HT1080 (cell line): Measurements from ENCODE around the gene EVA1C. TPM values are rescaled to one million over a fixed set of nuclear protein-coding genes. Genes with fewer than 3 reads are reported as not detected.
"Not testable (repeated sequence)": the region's sequence is repeated elsewhere in the genome, so short reads cannot be mapped to it uniquely, and the experiment has no call there.

Experiments
- DNase-seq: peaks from one replicate; pipeline ENCODE4 v3.0.0-alpha.2; 2015; ENCODE audit warnings: low read depth
- polyA plus RNA-seq, 2 experiments: library from polyadenylated mRNA; depleted of rRNA; stranded (reverse); fragments of >200 nt; gene quantifications; 2 replicates each; pipeline ENCODE4 v1.2.3, GENCODE V29; 2015
- total RNA-seq: library from RNA; depleted of rRNA; stranded (reverse); fragments of >200 nt; shearing (Covaris generic); gene quantifications from 2 replicates; pipeline ENCODE4 v1.2.3, GENCODE V29; 2014; rRNA removed

Gene EVA1C, protein sequence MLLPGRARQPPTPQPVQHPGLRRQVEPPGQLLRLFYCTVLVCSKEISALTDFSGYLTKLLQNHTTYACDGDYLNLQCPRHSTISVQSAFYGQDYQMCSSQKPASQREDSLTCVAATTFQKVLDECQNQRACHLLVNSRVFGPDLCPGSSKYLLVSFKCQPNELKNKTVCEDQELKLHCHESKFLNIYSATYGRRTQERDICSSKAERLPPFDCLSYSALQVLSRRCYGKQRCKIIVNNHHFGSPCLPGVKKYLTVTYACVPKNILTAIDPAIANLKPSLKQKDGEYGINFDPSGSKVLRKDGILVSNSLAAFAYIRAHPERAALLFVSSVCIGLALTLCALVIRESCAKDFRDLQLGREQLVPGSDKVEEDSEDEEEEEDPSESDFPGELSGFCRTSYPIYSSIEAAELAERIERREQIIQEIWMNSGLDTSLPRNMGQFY
- total RNA-seq: not detected in 2 replicates
- polyA plus RNA-seq (2015; cell fraction: cytosol; rRNA removed): 0.34 and 0.87 TPM in 2 replicates
- 1.2 and 2.5 TPM in 2 replicates for polyA plus RNA-seq (2015; cell fraction: nucleus; rRNA removed)

DNA sequence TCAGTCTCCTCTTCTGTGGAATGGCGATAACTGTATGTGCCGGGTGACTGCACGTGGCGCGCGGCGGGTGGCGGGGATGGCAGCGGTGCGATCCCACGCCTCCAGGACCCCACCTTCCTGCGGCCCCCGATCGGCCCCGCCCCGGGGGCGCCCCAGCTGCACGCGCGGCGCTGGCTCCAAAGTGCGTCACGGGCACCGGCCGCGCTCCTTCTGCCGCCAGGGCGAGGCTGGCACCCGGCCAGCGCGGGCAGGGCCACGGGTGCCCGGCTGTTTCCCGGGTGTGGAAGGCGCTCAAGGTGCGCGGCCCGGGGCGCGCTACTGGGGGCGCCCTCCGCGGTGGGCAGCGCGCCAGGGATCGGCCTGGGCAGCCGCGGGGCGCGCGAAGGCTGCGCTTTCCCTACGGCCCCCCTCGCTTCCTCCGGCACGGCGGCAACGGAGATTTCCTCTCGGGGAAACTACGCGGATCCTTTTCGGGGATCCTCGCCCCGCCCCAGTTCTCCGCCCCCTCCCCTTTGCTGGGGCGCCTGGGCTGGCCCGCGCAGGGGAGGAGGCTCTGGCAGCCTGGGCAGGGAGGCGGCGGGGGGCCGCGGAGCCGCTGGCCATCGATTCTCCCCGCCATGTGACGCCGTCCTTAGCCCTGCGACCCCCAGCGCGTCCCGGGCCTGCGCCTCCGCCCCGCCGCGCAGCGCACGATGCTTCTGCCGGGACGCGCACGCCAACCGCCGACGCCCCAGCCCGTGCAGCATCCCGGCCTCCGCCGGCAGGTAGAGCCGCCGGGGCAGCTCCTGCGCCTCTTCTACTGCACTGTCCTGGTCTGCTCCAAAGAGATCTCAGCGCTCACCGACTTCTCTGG is at the start of gene EVA1C:
EVA1C (plus strand) TSS at position 545 of the 853 bp plus-strand sequence; CDS start at position 693, 148 bp downstream.
- DNase-seq: no peak

GRCh38 chr21:32364387-32364786 is 48.1 kb upstream of the EVA1C start:
- DNase-seq: no peak

- no peak for DNase-seq
Measured at GRCh38 chr21:32364796-32365195, 47.7 kb upstream of the EVA1C start.

- DNase-seq: no peak
Measured at GRCh38 chr21:32366191-32366590, 46.3 kb upstream of the EVA1C start.

DNA sequence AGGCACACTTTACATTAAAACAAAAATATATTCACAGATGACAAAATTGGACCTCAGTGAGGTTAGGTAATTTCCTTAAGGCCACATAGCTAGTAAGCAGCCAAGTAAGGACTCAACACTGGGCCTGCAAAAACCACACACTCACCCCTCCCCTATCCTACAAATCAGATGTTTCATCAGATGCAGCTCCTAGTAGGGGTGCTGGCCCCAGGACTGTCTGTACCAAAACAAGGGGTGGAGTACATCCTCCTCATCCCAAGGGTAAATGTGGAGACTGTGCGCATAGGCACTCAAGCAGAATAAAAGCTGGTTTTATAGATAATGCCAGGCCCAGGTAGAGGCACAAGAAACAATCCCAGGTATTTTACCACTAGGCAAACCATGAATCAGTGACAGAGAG is 45.3 kb upstream of the EVA1C start:
- DNase-seq: no peak

- no peak for DNase-seq
Measured at GRCh38 chr21:32368386-32368785, 44.1 kb upstream of the EVA1C start.

- DNase-seq: not testable (repeated sequence)
Measured at GRCh38 chr21:32368961-32369360, 43.5 kb upstream of the EVA1C start.

DNA sequence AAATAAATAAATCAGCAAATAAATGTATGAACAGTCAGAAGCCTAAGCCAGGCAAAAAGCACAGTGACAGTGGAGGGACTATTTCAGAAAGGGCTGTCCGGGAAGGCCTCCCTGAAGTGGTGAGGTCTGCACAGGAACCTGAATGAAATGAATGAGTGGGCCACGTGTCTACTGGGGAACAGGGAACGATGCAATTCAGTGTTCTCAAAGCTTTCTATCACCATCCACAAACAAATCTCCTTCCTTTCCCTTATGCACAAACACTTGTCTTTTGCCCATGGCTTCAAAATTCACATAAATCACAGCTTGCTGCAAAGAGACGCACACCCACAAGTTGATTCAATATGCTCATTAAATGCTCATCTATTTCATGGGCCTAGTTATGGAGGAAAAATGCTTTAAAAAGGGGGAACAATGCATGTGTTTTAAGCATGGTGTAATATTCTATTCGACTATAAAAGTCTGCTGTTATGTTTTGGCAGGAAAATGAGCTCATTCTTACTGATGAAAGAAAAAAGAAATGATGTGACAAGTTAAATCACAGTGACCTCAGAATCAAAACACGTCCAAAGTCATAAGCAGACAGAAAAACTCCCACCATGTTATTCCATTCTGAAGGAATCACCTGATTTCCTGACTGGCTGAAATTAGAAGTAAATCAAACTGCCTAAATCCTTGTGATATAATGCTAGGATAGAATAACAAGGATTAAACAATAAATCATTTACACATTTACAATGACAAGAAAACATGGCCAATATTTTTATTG is 41.3 kb upstream of the EVA1C start:
- DNase-seq: no peak

GRCh38 chr21:32371913-32372314 is 40.6 kb upstream of the EVA1C start:
- peak; percentile 15 for DNase-seq

DNA sequence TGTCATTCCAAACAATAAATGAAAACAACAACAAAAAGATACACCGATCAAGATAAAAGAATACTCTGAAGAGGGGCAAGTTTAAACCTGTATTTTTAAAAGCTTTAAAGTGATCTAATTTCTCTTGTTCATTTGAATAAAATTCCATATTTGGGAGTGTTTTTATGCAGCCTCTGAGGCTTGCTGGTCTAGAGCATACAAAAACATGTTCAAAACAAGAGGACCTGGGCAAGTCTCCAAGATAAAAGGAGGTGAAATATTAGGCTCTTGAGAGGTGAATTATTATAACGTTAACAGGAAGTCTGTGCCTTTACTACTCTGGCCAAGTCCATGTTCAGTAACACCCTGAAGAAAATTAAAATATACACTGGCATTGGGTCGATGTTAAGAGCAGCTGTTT is 39.8 kb upstream of the EVA1C start:
- DNase-seq: no peak

- DNase-seq: no peak
Measured at GRCh38 chr21:32377506-32377905, 35.0 kb upstream of the EVA1C start.

GRCh38 chr21:32377991-32378390 is 34.5 kb upstream of the EVA1C start:
- DNase-seq: no peak

DNA sequence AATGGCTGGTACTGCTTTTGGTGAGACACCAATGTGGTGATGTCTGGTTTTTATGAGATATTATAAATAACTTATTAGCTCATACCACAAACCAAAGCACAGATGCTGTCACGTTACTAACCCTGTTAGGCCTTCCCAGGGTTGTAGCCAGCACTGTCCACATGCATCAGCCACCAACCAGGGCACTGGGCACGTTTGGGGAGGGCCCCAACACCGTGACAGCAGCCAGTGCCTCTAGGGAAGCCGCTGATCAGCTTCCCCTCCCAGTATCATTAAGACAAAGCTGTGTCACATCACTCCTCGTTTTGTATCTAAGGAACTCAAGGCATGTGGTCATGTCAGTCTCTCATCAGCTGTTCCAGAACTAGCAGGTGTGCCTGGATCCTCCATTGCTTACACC is 33.5 kb upstream of the EVA1C start:
- no peak for DNase-seq

DNA sequence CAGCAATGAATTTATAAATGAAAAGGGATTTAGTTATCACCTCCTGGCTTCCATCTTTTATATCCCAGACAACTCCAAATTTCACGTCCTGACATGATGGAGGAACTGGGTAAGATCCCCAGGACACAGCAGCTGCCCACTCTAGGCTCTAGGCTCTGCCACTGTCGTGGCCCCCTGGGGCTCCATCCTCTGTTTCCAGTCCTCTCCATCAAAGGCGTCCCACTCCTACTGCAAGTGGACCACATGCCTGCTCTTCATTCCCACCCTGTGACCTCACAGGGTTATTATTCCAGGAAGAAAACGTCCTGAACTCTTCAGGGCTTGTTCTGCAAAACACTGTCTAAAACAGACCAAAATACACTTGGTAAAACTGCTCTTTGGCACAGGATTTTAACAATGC is 31.6 kb upstream of the EVA1C start:
- DNase-seq: no peak

GRCh38 chr21:32381571-32381970 is 30.9 kb upstream of the EVA1C start:
- no peak for DNase-seq

DNA sequence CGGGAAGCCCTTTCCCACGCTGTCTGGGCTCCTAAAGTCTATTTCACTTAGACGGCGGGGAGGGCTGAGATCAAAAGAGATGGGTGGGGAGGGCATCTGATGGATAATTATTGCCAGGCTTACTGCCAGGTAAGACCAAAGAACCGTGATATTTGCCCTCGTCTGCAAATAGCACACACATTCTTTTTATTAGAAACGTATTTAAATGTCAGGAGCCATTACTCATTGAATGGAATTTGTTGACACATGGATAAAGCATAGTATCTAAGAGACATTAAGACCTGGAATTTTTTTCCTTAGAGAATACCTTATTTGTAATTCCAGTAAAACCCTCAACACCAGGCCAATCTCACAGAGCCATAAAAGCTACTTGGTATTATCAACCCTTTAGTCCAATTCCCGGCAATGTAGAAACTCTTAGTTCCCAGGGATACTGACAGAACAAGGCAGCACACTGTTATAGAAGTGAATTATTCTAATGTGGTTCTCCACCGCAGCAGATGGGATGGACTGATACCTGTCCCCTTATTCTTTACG is 30.3 kb upstream of the EVA1C start:
- no peak for DNase-seq

DNA sequence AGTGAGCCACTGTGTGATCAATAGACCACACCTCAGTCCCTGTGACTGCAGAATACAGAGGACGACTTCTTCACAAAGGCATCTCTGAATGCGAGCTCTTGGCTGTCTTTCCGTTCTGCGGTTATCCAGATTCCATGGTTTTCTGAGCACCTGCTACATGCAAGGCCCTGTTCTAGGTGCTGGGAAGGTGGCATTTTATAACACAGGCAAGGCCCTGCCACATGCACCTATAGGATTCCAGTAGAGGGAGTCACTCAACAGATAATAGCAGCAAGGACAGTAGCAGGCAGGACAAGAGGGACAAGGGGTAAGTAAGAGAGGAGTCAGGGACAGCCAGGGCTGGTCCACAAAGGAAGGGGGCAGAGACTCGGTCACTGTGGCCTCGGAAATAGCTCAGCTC is 28.7 kb upstream of the EVA1C start:
- no peak for DNase-seq

DNA sequence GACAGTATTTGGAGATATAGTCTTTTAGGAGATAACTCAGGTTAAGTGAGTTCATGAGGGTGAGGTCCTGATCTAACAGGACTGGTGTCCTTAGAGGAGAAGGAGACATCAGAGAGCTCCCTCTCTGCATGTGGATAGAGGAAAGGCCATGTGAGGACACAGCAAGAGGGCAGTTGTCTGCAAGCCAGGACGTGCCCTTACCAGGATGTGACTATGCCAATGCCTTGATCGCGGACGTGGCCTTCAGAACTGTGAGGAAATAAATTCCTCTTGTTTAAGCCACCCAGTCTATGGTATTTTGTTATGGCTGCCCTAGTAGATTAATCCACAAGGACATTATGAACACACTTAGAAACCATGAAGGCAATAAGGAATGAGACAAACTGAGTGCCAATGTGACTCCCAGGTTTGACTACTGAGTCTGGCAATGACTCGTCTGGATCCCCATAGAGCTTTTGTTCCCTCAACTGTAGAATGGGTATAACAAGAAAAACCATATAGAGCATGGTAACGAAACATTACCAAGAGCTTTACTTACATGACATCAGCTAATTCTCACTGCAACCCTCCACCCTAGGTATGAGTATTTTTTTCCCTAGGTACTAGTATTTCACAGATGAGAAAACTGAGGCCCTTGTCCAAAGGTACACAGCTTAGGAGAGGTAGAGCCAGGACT is 26.2 kb upstream of the EVA1C start:
- peak; percentile 26 for DNase-seq

DNA sequence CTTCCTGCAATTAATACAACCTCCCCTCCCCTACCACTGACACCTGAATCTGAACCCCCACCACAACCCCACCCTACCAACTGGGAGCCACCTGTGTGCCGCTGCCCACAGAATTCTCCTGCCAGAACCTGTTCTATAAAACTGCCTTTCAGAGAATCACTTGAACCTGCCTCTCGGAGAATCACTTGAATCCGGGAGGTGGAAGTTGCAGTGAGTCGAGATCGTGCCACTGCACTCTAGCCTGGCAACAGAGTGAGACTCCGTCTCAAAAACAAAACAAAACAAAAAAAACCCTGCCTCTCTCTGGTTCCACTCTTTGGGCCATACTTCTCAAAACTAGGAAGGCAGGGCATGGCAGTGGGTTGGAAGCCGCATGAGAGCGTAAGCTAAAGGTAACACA is 25.4 kb upstream of the EVA1C start:
- no peak for DNase-seq

GRCh38 chr21:32388306-32388705 is 24.2 kb upstream of the EVA1C start:
- no peak for DNase-seq
